Lower leg skin (tissue), 3 donors: Measurements from ENCODE around the gene LBHD1.

Experiments
- CTCF ChIP-seq, 3 donors: fragments of 450-650 bp; IDR thresholded peaks; one replicate each; pipeline ENCODE4 v1.5.1; 2016; ENCODE audit warnings: antibody characterized with exemption in 3 of 3, mild to moderate bottlenecking in 3 of 3, moderate library complexity in 2 of 3
- POLR2A ChIP-seq, 2 donors: fragments of 450-650 bp; IDR thresholded peaks; one replicate each; pipeline ENCODE4 v1.6.1; 2016 to 2017; ENCODE audit warnings: antibody characterized with exemption in 2 of 2, mild to moderate bottlenecking in 1 of 2, moderate library complexity in 1 of 2

GRCh38 chr11:62708392-62708791, 36.3 kb upstream of the LBHD1 start:
- no peak for TF ChIP-seq CTCF (IDR thresholded peaks at IDR 0.05)
- no peak for TF ChIP-seq POLR2A (IDR thresholded peaks at IDR 0.05)
